K562 (cell line): Measurements from ENCODE around the gene INPP1. TPM values are rescaled to one million over a fixed set of nuclear protein-coding genes. Genes with fewer than 3 reads are reported as not detected.

Experiments used
- BDP1 ChIP-seq: IDR thresholded peaks from 3 replicates; pipeline ENCODE4 v1.6.1; 2011; ENCODE audit not compliant: insufficient read length, insufficient read depth
- CAMTA2 ChIP-seq: fragments of 250-450 bp; sonication (Bioruptor Pico); conservative IDR thresholded peaks from 2 replicates; pipeline ENCODE4 v1.5.1; 2022
- CXXC5 ChIP-seq: fragments of 250-450 bp; sonication (Bioruptor Pico); IDR thresholded peaks from 2 replicates; pipeline ENCODE4 v1.8.0; 2022; ENCODE audit warnings: inconsistent platforms, mild to moderate bottlenecking, moderate library complexity
- HDAC2 ChIP-seq: fragments of 450-650 bp; IDR thresholded peaks from 2 replicates; pipeline ENCODE4 v1.6.1; 2016; ENCODE audit warnings: mild to moderate bottlenecking
- HNRNPUL1 ChIP-seq: fragments of 200-400 bp; formaldehyde crosslinking; IDR thresholded peaks from 2 replicates; pipeline ENCODE4 v1.6.1; 2017; ENCODE audit warnings: low read length
- NR0B1 ChIP-seq: fragments of 450-650 bp; IDR thresholded peaks from one replicate; pipeline ENCODE4 v1.6.1; 2018; ENCODE audit warnings: mild to moderate bottlenecking, moderate library complexity; ENCODE audit not compliant: partially characterized antibody
- ZBTB7A ChIP-seq: IDR thresholded peaks from 2 replicates; pipeline ENCODE4 v1.6.1; 2011; ENCODE audit warnings: low read depth, mild to moderate bottlenecking, low read length, moderate library complexity, borderline replicate concordance; ENCODE audit not compliant: control insufficient read depth
- polyA plus RNA-seq, 8 experiments: library from polyadenylated mRNA; depleted of rRNA in 4 of 8; stranded (reverse) in 5 of 8; unstranded in 3 of 8; fragments of >200 nt; fragmentation: Nextera tagmentation in 2 of 8; fragmentation: Illumina TruSeq in 1 of 8; extraction: Ambion mirVana in 2 of 8; extraction: Trizol in 1 of 8; gene quantifications; 2 replicates each; pipeline versions ENCODE4 v1.2.1 to v1.2.3, GENCODE V29; 2011 to 2014; ENCODE audit warnings: inconsistent platforms in 1 of 8, missing spikeins in 1 of 8
- total RNA-seq, 7 experiments: library from RNA; depleted of rRNA in 6 of 7; stranded (reverse); fragments of >200 nt in 6 of 7; fragmentation: Illumina TruSeq in 2 of 7; extraction: Trizol in 2 of 7; gene quantifications; 2 replicates each; pipeline versions ENCODE4 v1.2.1 to v1.2.3, GENCODE V29; 2011 to 2021; ENCODE audit warnings: low replicate concordance in 1 of 7
- TF ChIP-seq, protein P1 (sequence below), 2 experiments: fragments of 450-650 bp in 1 of 2; sonication (generic) in 1 of 2; formaldehyde crosslinking in 1 of 2; IDR thresholded peaks; 2 replicates each; pipeline versions ENCODE4 v1.7.1 to v1.9.0; 2016 to 2022; ENCODE audit warnings: inconsistent platforms in 1 of 2, mild to moderate bottlenecking in 1 of 2, missing genetic modification reagents in 1 of 2
- TF ChIP-seq, protein P2 (sequence below): fragments of 450-650 bp; formaldehyde crosslinking; IDR thresholded peaks from 2 replicates; pipeline ENCODE4 v1.4.0; 2022; ENCODE audit warnings: missing genetic modification characterization

Gene INPP1
- total and polyA plus RNA-seq, 9 of the 15 experiments (the other 6 are each of a cell fraction or from before 2014, with no cell fraction given): 3.7 to 11.8 (median 6.5) TPM

- TF ChIP-seq, protein P1, sequence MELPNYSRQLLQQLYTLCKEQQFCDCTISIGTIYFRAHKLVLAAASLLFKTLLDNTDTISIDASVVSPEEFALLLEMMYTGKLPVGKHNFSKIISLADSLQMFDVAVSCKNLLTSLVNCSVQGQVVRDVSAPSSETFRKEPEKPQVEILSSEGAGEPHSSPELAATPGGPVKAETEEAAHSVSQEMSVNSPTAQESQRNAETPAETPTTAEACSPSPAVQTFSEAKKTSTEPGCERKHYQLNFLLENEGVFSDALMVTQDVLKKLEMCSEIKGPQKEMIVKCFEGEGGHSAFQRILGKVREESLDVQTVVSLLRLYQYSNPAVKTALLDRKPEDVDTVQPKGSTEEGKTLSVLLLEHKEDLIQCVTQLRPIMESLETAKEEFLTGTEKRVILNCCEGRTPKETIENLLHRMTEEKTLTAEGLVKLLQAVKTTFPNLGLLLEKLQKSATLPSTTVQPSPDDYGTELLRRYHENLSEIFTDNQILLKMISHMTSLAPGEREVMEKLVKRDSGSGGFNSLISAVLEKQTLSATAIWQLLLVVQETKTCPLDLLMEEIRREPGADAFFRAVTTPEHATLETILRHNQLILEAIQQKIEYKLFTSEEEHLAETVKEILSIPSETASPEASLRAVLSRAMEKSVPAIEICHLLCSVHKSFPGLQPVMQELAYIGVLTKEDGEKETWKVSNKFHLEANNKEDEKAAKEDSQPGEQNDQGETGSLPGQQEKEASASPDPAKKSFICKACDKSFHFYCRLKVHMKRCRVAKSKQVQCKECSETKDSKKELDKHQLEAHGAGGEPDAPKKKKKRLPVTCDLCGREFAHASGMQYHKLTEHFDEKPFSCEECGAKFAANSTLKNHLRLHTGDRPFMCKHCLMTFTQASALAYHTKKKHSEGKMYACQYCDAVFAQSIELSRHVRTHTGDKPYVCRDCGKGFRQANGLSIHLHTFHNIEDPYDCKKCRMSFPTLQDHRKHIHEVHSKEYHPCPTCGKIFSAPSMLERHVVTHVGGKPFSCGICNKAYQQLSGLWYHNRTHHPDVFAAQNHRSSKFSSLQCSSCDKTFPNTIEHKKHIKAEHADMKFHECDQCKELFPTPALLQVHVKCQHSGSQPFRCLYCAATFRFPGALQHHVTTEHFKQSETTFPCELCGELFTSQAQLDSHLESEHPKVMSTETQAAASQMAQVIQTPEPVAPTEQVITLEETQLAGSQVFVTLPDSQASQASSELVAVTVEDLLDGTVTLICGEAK (IDR thresholded peaks at IDR 0.05): no peak
- TF ChIP-seq, protein P1 (CRISPR knock-in tag; IDR thresholded peaks at IDR 0.05): no peak
- TF ChIP-seq HDAC2 (no peak), NR0B1 (no peak), CAMTA2 (no peak), CXXC5 (CRISPR knock-in tag) (no peak), BDP1 (no peak), ZBTB7A (no peak), HNRNPUL1 (no peak)
- TF ChIP-seq, protein P2, sequence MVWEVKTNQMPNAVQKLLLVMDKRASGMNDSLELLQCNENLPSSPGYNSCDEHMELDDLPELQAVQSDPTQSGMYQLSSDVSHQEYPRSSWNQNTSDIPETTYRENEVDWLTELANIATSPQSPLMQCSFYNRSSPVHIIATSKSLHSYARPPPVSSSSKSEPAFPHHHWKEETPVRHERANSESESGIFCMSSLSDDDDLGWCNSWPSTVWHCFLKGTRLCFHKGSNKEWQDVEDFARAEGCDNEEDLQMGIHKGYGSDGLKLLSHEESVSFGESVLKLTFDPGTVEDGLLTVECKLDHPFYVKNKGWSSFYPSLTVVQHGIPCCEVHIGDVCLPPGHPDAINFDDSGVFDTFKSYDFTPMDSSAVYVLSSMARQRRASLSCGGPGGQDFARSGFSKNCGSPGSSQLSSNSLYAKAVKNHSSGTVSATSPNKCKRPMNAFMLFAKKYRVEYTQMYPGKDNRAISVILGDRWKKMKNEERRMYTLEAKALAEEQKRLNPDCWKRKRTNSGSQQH (CRISPR knock-in tag): no peak
These were observed 33.3 kb downstream of the INPP1 start (continued) for GRCh38 chr2:190376591-190377245.
